OCI-LY3 (cell line): Measurements from ENCODE around the gene COL5A3.

Source experiments
- H2AFZ ChIP-seq: fragments of 200-600, 300-600 bp; shearing (Covaris generic); 2 replicates; pipeline ENCODE4 v1.6.0; 2014; ENCODE audit warnings: antibody characterized with exemption, low read depth, low read length
- H3K27ac ChIP-seq: fragments of 200-600, 300-600 bp; sonication (generic); 2 replicates; pipeline ENCODE4 v1.5.1; 2014; ENCODE audit warnings: mild to moderate bottlenecking, low read length, moderate library complexity, mixed read lengths
- H3K27me3 ChIP-seq: fragments of 200-600, 300-600 bp; sonication (generic); 2 replicates; pipeline ENCODE4 v1.6.1; 2014; ENCODE audit warnings: low read depth, low read length, mixed read lengths
- H3K36me3 ChIP-seq: fragments of 200-600, 300-600 bp; sonication (generic); replicated peaks from 2 replicates; pipeline ENCODE3; 2014; ENCODE audit warnings: low read depth, low read length, mixed read lengths
- H3K4me1 ChIP-seq: fragments of 300-600, 200-600 bp; sonication (generic); 2 replicates; pipeline ENCODE4 v1.6.1; 2014; ENCODE audit warnings: low read length, mixed read lengths
- H3K4me2 ChIP-seq: fragments of 200-600, 300-600 bp; sonication (generic); 2 replicates; pipeline ENCODE4 v1.6.1; 2014; ENCODE audit warnings: low read length, mixed read lengths
- H3K4me3 ChIP-seq: fragments of 300-600, 200-600 bp; sonication (generic); 2 replicates; pipeline ENCODE4 v1.5.1; 2014; ENCODE audit warnings: antibody characterized with exemption, mild to moderate bottlenecking, low read length, moderate library complexity
- H3K79me2 ChIP-seq: fragments of 300-600, 200-600 bp; shearing (Covaris generic); 2 replicates; pipeline ENCODE4 v1.6.1; 2014; ENCODE audit warnings: mild to moderate bottlenecking, low read length, mixed read lengths
- H3K9ac ChIP-seq: fragments of 300-600, 200-600 bp; shearing (Covaris generic); 2 replicates; pipeline ENCODE4 v1.6.0; 2014; ENCODE audit warnings: mild to moderate bottlenecking, low read length, moderate library complexity
- H3K9me3 ChIP-seq: fragments of 200-600, 300-600 bp; shearing (Covaris generic); 2 replicates; pipeline ENCODE4 v1.6.1; 2014; ENCODE audit warnings: low read length, mixed read lengths; ENCODE audit not compliant: insufficient read depth
- H4K20me1 ChIP-seq: fragments of 200-600, 300-600 bp; sonication (generic); 2 replicates; pipeline ENCODE4 v1.6.1; 2016; ENCODE audit warnings: low read length, mixed read lengths; ENCODE audit not compliant: insufficient read depth
- EZH2phosphoT487 ChIP-seq: fragments of 200-600 bp; shearing (Covaris generic); IDR thresholded peaks from 2 replicates; pipeline ENCODE4 v1.6.1; 2018; ENCODE audit warnings: antibody characterized with exemption, mixed run types, low read depth
- TF ChIP-seq, protein P1 (sequence below): fragments of 200-600, 300-600 bp; sonication (generic); IDR thresholded peaks from 2 replicates; pipeline ENCODE4 v1.5.1; 2014; ENCODE audit warnings: antibody characterized with exemption, low read length, low read depth

Gene COL5A3

DNA sequence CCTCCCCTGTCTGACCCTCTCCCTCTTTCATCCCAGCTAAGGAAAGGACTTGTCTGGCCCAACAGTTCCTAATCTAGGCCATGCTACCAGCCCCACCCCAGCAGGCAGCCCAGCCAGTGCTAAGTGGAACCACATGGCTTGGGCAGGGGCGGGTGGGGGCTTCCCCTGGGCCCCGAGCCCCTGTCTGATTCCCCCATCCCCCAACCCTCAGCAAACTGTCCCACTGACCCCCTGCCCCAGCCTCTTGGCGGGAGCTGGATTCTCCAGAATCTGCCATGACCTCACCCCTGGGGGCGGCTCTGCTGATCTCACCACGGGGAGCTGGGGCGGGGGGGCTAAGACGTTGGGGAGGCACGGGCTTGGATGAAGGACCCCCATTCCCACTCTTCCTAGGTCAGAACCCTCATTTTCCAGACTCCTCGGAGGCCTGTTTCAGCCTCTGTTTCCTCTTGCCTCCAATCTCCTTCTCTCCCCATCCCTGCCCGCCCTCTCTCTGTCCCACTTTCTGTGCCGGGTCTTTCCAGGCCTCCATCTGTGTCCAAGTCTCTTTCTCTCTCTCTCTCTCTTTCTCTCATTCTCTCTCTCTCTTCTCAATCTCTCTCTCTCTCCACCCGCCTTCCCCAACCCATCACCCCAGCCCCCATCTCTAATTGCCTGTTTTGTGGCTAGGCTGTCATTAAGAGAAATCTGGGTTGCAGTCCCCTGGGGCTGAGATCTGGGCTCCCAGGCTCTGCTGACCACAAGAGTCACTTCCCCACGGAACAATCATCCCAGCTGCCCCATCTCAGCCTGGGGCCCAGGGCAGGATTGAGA is 2.7 kb downstream of the COL5A3 start:
- Histone ChIP-seq H3K27me3 (peaks cover 14% of the 10 kb centered on the region), H4K20me1 (no peaks in the 10 kb centered on the region), H2AFZ (no peak overlapping the region), H3K4me3 (no peak overlapping the region), H3K27ac (no peak overlapping the region), H3K9me3 (no peaks in the 10 kb centered on the region), H3K4me1 (peaks cover 3% of the 10 kb centered on the region; the same call in 1 of the 2 replicates), H3K4me2 (no peak overlapping the region), H3K9ac (no peak overlapping the region), H3K79me2 (no peaks in the 10 kb centered on the region), H3K36me3 (no peaks in the 10 kb centered on the region)
- no peak for TF ChIP-seq EZH2phosphoT487
- TF ChIP-seq, protein P1, sequence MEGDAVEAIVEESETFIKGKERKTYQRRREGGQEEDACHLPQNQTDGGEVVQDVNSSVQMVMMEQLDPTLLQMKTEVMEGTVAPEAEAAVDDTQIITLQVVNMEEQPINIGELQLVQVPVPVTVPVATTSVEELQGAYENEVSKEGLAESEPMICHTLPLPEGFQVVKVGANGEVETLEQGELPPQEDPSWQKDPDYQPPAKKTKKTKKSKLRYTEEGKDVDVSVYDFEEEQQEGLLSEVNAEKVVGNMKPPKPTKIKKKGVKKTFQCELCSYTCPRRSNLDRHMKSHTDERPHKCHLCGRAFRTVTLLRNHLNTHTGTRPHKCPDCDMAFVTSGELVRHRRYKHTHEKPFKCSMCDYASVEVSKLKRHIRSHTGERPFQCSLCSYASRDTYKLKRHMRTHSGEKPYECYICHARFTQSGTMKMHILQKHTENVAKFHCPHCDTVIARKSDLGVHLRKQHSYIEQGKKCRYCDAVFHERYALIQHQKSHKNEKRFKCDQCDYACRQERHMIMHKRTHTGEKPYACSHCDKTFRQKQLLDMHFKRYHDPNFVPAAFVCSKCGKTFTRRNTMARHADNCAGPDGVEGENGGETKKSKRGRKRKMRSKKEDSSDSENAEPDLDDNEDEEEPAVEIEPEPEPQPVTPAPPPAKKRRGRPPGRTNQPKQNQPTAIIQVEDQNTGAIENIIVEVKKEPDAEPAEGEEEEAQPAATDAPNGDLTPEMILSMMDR: no peak

DNA sequence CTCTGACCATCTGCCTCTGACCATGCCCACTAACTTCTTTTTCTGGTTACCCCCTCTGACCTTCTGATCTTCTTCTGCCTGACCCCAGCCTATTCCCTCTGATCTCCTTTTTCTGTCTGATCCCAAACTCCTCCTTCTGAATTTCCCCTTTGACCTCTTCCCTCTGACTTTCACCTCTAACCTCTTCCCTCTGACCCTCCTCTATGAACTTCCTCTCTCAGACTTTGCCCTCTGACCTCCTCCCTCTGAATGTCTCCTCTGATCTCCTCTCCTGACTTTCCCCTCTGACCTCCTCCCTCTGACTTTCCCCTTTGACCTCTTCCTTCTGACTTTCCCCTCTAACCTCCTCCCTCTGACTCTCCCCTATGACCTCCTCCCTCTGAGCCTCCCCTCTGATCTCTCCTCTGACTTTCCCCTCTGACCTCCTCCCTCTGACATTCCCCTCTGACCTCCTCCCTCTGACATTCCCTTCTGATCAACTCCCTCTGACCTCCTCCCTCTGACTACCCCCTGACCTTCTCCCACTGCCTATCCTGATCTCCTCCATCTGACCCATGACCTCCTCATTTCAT is 3.5 kb downstream of the COL5A3 start:
- Histone ChIP-seq H3K27me3 (peaks cover 11% of the 10 kb centered on the region; the same call in 1 of the 2 replicates), H3K79me2 (no peaks in the 10 kb centered on the region), H3K4me2 (no peak overlapping the region), H3K4me1 (peaks cover 3% of the 10 kb centered on the region; the same call in 1 of the 2 replicates), H4K20me1 (no peaks in the 10 kb centered on the region), H3K9ac (no peak overlapping the region), H3K36me3 (no peaks in the 10 kb centered on the region), H3K27ac (no peak overlapping the region), H3K4me3 (no peak overlapping the region), H3K9me3 (no peaks in the 10 kb centered on the region), H2AFZ (no peak overlapping the region)
- TF ChIP-seq, protein P1: no peak
- no peak for TF ChIP-seq EZH2phosphoT487

DNA sequence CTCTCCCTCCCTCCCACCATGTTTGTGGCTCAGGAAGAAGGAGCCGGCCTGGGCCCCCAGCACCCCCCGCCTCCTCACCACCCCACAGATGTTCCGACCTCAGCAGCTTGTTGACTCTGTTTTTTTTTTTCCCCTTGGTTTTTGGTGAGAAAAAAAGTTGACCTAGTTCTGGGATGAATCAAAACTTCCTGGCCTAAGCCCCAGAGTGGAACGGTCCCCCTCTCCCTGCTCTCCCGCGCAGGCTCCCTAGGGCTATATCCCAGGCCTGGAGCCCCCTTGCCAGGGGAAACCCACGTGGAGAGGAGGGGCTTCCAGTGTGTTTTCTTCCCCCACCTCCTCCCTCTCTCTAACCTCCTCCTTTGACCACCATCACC is 4.0 kb downstream of the COL5A3 start:
- no peak overlapping the region for H2AFZ ChIP-seq
- H3K4me2 ChIP-seq: no peak overlapping the region
- H3K4me3 ChIP-seq: no peak overlapping the region
- no peaks in the 10 kb centered on the region for H4K20me1 ChIP-seq
- H3K27me3 ChIP-seq: peaks cover 11% of the 10 kb centered on the region; the same call in 1 of the 2 replicates
- no peak overlapping the region for H3K27ac ChIP-seq
- no peak overlapping the region for H3K9ac ChIP-seq
- H3K4me1 ChIP-seq: peaks cover 3% of the 10 kb centered on the region; the same call in 1 of the 2 replicates
- H3K9me3 ChIP-seq: no peaks in the 10 kb centered on the region
- no peak for TF ChIP-seq EZH2phosphoT487
- TF ChIP-seq, protein P1: no peak
- H3K79me2 ChIP-seq: no peaks in the 10 kb centered on the region
- no peaks in the 10 kb centered on the region for H3K36me3 ChIP-seq

DNA sequence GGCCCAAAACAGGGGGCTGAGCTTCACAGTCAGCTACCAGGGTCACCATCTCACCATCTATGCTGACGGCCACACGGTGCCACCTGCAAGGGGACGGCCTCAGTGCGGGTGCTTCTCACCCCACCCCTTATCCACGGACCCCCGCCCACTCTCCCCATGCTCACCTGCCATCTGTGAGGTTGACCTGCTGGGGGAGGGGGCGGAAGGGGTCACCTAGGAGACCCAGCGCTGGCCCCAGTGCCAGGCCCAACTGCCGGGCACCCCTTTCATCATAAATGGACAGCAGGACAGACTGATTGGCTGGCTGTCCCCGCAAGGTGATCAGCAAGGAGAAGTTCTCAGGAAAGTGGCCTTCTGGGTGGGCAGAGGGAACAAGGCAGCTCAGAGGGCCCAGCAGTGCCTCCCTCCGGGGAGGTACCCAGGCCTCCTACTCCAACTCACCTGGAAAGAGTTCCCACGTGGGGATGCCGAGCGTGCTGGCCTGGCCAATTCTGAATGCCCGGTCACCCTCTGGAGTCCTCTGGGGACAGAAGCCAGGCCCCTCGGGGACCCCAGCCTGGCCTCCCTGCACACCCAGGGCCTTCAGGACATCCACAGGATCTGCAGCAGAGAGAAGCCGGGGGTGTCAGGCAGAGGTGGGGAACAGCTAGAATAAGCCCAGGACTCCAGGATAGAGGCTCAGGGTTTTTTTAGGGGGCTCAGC is 4.5 kb downstream of the COL5A3 start:
- Histone ChIP-seq H3K4me3 (no peak overlapping the region), H3K9me3 (no peaks in the 10 kb centered on the region), H3K4me2 (no peak overlapping the region), H2AFZ (no peak overlapping the region), H3K9ac (no peak overlapping the region), H4K20me1 (no peaks in the 10 kb centered on the region), H3K27ac (no peak overlapping the region), H3K79me2 (no peaks in the 10 kb centered on the region), H3K4me1 (peaks cover 3% of the 10 kb centered on the region; the same call in 1 of the 2 replicates), H3K27me3 (peaks cover 11% of the 10 kb centered on the region; the same call in 1 of the 2 replicates), H3K36me3 (no peaks in the 10 kb centered on the region)
- TF ChIP-seq, protein P1: no peak
- TF ChIP-seq EZH2phosphoT487: no peak
